ENCODE data around the gene GLRX5. TPM values are rescaled to one million over a fixed set of nuclear protein-coding genes. Genes with fewer than 3 reads are reported as not detected.

GLRX5 gene
- total RNA-seq, 1 experiment from 2014 or later: 62.2 TPM

- Mint-ChIP-seq H3K36me3 (ENCODE audit: insufficient read depth in 1 of 3, low read depth in 3 of 3) (no peaks in the 10 kb centered on the region), H3K9me3 (no peaks in the 10 kb centered on the region), H3K4me1 (peaks cover 5% of the 10 kb centered on the region in 2 experiments), H3K4me3 (no peak overlapping the region), H3K27ac (no peak overlapping the region), H3K27me3 (ENCODE audit: low read depth) (peaks cover 16% of the 10 kb centered on the region)
- H2AFZ ChIP-seq (ENCODE audit: low read length): no peak overlapping the region
- no peak overlapping the region for H3K14ac ChIP-seq (ENCODE audit: insufficient read depth, low read length)
- TF ChIP-seq CTCF (conservative IDR thresholded peaks at IDR 0.05): no peak
- H4K91ac ChIP-seq (ENCODE audit: insufficient read length, low read depth, low read length): no peak overlapping the region
- H4K5ac ChIP-seq (ENCODE audit: insufficient read length, low read depth, low read length): no peak overlapping the region
- no peak overlapping the region for H3K56ac ChIP-seq (ENCODE audit: insufficient read length, low read depth, low read length)
- H2BK12ac ChIP-seq (ENCODE audit: insufficient read length, low read depth, low read length): no peak overlapping the region
- H3K23ac ChIP-seq (ENCODE audit: insufficient read length, low read depth, low read length): no peak overlapping the region
- no peak overlapping the region for H4K8ac ChIP-seq (replicated peaks; ENCODE audit: insufficient read length, low read depth, low read length)
- H3K4me1 ChIP-seq (ENCODE audit: insufficient read depth, low read length): no peaks in the 10 kb centered on the region
- no peaks in the 10 kb centered on the region for H3K23me2 ChIP-seq (ENCODE audit: insufficient read length, low read depth, low read length, poor library complexity, severe bottlenecking)
- H3K79me2 ChIP-seq (ENCODE audit: insufficient read depth, low read length): no peaks in the 10 kb centered on the region
- H3K27me3 ChIP-seq (ENCODE audit: insufficient read depth, low read length): no peaks in the 10 kb centered on the region
- no peaks in the 10 kb centered on the region for H3K79me1 ChIP-seq (ENCODE audit: insufficient read depth, low read depth, low read length, poor library complexity, severe bottlenecking)
- H2BK5ac ChIP-seq (ENCODE audit: insufficient read length, low read length): no peak overlapping the region
- H2BK120ac ChIP-seq (ENCODE audit: low read depth, low read length, poor library complexity, severe bottlenecking): no peak overlapping the region
- H3K9ac ChIP-seq (ENCODE audit: extremely low read depth, insufficient read length, low read length): no peak overlapping the region
- no peak overlapping the region for H3K18ac ChIP-seq (ENCODE audit: insufficient read length, low read depth, low read length)
- H3K9me3 ChIP-seq (ENCODE audit: control insufficient read depth, low read depth, low read length): no peaks in the 10 kb centered on the region
- peaks cover 2% of the 10 kb centered on the region for H4K20me1 ChIP-seq (ENCODE audit: control insufficient read depth, insufficient read depth, insufficient read length)
- no peak overlapping the region for H2AK5ac ChIP-seq (ENCODE audit: insufficient read length, low read length)
- H2BK15ac ChIP-seq (ENCODE audit: low read depth, low read length): no peak overlapping the region
- H3K27ac ChIP-seq (ENCODE audit: insufficient read length, low read depth, low read length): no peak overlapping the region
- H3T11ph ChIP-seq (ENCODE audit: low read length): no peak overlapping the region
- no peak for DNase-seq
- no CpG with 5 or more reads among the region's 8 CpGs for WGBS (ENCODE audit: extremely low coverage, insufficient read length, low lambda C conversion rate)
- no peak overlapping the region for H2BK20ac ChIP-seq (ENCODE audit: low read depth, low read length, poor library complexity, severe bottlenecking)
- H3K4me2 ChIP-seq (ENCODE audit: insufficient read depth, insufficient read length, low read length): no peak overlapping the region
- no peak overlapping the region for H3K4ac ChIP-seq (ENCODE audit: low read depth, low read length)
Measured at GRCh38 chr14:95503365-95504134, 31.3 kb upstream of the GLRX5 start.
